Kidney epithelial cell (primary cell): ENCODE results near the gene EEF2K. TPM values are rescaled to one million over a fixed set of nuclear protein-coding genes. Genes with fewer than 3 reads are reported as not detected.
A peak's percentile ranks its signal among the peaks of the same experiment; 100 is the strongest.

ENCODE experiments used
- DNase-seq: peaks from one replicate; pipeline ENCODE4 v3.0.0-alpha.2; 2010; ENCODE audit warnings: low read depth
- H3K27me3 ChIP-seq: 2 replicates; pipeline ENCODE4 v1.6.0; 2011; ENCODE audit warnings: low read length; ENCODE audit not compliant: control insufficient read depth, insufficient read depth
- H3K36me3 ChIP-seq: 2 replicates; pipeline ENCODE4 v1.5.1; 2011; ENCODE audit warnings: low read length; ENCODE audit not compliant: control insufficient read depth, insufficient read depth
- H3K4me3 ChIP-seq: 2 replicates; pipeline ENCODE4 v1.5.1; 2011; ENCODE audit warnings: low read depth, mild to moderate bottlenecking, control low read depth, low read length
- total RNA-seq: library from RNA; depleted of rRNA; stranded (reverse); fragments of >200 nt; gene quantifications from 2 replicates; pipeline ENCODE4 v1.2.3, GENCODE V29; 2015
- TF ChIP-seq, protein P1 (sequence below): IDR thresholded peaks from 2 replicates; pipeline ENCODE4 v1.5.1; 2011; ENCODE audit warnings: mild to moderate bottlenecking, moderate library complexity, low read length, control low read depth, inconsistent platforms; ENCODE audit not compliant: insufficient read depth, poor library complexity, severe bottlenecking

EEF2K gene
- total RNA-seq: 6.8 and 12.3 TPM in 2 replicates

GRCh38 chr16:22206013-22206841 lies at the start of gene EEF2K:
EEF2K (plus strand) TSS chr16:22206278; CDS start chr16:22225730, 19,452 bp downstream.
- TF ChIP-seq, protein P1, sequence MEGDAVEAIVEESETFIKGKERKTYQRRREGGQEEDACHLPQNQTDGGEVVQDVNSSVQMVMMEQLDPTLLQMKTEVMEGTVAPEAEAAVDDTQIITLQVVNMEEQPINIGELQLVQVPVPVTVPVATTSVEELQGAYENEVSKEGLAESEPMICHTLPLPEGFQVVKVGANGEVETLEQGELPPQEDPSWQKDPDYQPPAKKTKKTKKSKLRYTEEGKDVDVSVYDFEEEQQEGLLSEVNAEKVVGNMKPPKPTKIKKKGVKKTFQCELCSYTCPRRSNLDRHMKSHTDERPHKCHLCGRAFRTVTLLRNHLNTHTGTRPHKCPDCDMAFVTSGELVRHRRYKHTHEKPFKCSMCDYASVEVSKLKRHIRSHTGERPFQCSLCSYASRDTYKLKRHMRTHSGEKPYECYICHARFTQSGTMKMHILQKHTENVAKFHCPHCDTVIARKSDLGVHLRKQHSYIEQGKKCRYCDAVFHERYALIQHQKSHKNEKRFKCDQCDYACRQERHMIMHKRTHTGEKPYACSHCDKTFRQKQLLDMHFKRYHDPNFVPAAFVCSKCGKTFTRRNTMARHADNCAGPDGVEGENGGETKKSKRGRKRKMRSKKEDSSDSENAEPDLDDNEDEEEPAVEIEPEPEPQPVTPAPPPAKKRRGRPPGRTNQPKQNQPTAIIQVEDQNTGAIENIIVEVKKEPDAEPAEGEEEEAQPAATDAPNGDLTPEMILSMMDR: peak; percentile 71
- DNase-seq: peak; percentile 75
- no peaks in the 10 kb centered on the region for H3K27me3 ChIP-seq
- H3K4me3 ChIP-seq: peak within 1 kb of the TSS; percentile 88
- no peaks in the 10 kb centered on the region for H3K36me3 ChIP-seq

GRCh38 chr16:22161401-22161800 lies 44.7 kb upstream of the EEF2K start:
- DNase-seq: no peak
- TF ChIP-seq, protein P1: no peak
- peaks cover 22% of the 10 kb centered on the region for H3K27me3 ChIP-seq
- no peaks in the 10 kb centered on the region for H3K36me3 ChIP-seq
- no peak overlapping the region for H3K4me3 ChIP-seq

DNA sequence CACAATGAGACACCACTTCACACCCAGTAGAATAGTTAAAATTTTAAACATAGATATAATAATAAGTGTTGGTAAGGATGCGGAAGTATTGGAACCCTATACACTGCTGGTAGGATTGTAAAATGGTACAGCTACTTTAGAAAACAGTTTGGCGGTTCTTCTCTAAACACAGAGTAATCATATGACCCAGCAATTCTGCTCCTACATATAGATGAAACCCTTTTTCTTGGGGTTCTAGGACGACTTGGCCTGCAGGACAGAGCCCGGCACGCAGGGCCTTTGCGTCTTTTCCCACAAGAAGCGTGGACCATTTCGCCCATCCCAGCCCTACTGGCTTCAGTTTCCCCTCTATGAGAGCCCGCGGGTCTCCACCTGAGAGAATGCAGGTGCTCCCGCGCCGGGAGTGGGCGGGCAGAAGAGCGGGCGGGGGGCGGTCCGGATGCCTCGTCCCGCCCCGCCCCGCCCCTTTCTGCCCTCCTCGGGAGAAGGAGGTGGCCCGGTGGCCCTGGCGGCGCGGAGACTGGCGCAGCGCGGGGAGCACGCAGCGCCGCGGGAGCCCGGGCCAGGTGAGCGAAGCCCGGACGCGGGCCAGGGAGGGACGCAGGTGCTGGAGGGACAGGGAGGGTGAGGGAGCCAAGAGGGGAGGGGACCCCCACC lies 44.0 kb upstream of the EEF2K start, which contains the start of gene SDR42E2:
SDR42E2 (plus strand) TSS at position 508 of the 657 bp plus-strand sequence. CDS start 3,077 bp downstream, outside the sequence.
- H3K4me3 ChIP-seq: no peak within 1 kb of the TSS
- DNase-seq: no peak
- H3K36me3 ChIP-seq: no peaks in the 10 kb centered on the region
- TF ChIP-seq, protein P1: no peak
- H3K27me3 ChIP-seq: peaks cover 22% of the 10 kb centered on the region

DNA sequence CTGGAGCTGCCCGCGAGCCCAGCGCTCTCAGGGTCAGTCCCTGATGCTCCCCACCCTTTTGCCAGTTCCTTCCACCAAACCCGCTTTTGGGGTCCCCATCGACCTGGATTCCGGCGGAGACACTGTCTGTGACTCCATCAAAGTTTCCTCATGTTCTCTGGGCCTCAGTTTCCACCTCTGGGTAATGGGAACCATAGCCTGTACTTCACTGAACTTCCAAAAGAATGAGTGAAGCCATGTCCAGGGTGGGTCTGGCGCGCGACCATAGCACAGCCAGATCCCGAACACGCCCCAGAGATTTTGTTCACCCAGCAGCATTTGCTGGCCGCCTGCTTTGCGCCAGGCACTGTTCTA lies 43.4 kb upstream of the EEF2K start:
- H3K27me3 ChIP-seq: peaks cover 22% of the 10 kb centered on the region
- TF ChIP-seq, protein P1: no peak
- no peak for DNase-seq
- H3K4me3 ChIP-seq: no peak overlapping the region
- H3K36me3 ChIP-seq: no peaks in the 10 kb centered on the region

- TF ChIP-seq, protein P1: no peak
- H3K4me3 ChIP-seq: no peak overlapping the region
Observed at GRCh38 chr16:22163806-22164205, 42.3 kb upstream of the EEF2K start.

More at GRCh38 chr16:22163806-22164205, 42.3 kb upstream of the EEF2K start:
- peaks cover 22% of the 10 kb centered on the region for H3K27me3 ChIP-seq
- no peak for DNase-seq
- no peaks in the 10 kb centered on the region for H3K36me3 ChIP-seq
